Measurements from ENCODE around the gene ADORA1.

- TF ChIP-seq CTCF (IDR thresholded peaks at IDR 0.05) (no peak), POLR2A (IDR thresholded peaks at IDR 0.05) (no peak)
These were observed 19.9 kb downstream of the ADORA1 start for GRCh38 chr1:203147376-203147775.

Measured in Peyer's patch (tissue), 4 donors.